IMR-90 (cell line): ENCODE results near the gene ALDH1A1.

ENCODE experiments used
- BHLHE40 ChIP-seq: fragments of 150-350 bp; IDR thresholded peaks from 2 replicates; pipeline ENCODE4 v1.6.1; 2016; ENCODE audit warnings: mild to moderate bottlenecking, low read depth, low read length
- CEBPB ChIP-seq: IDR thresholded peaks from 2 replicates; pipeline ENCODE4 v1.6.1; 2012; ENCODE audit warnings: low read depth, low read length, improper control_type of control experiment
- CTCF ChIP-seq: conservative IDR thresholded peaks from 2 replicates; pipeline ENCODE4 v1.5.1; 2012; ENCODE audit warnings: mild to moderate bottlenecking, low read depth, low read length, improper control_type of control experiment
- MAFK ChIP-seq: IDR thresholded peaks from 2 replicates; pipeline ENCODE4 v1.6.1; 2012; ENCODE audit warnings: low read depth, low read length, improper control_type of control experiment
- MXI1 ChIP-seq: IDR thresholded peaks from 2 replicates; pipeline ENCODE4 v1.6.1; 2012; ENCODE audit warnings: low read depth, mild to moderate bottlenecking, low read length, moderate library complexity, borderline replicate concordance
- NFE2L2 ChIP-seq: fragments of 150-350 bp; IDR thresholded peaks from 2 replicates; pipeline ENCODE4 v1.6.1; 2016; ENCODE audit warnings: low read depth, mild to moderate bottlenecking, low read length
- POLR2A ChIP-seq: IDR thresholded peaks from 2 replicates; pipeline ENCODE4 v1.6.1; 2012; ENCODE audit warnings: mild to moderate bottlenecking, low read depth, low read length
- RAD21 ChIP-seq: IDR thresholded peaks from 2 replicates; pipeline ENCODE4 v1.6.1; 2012; ENCODE audit warnings: low read length, improper control_type of control experiment
- RFX5 ChIP-seq: IDR thresholded peaks from 2 replicates; pipeline ENCODE4 v1.8.0; 2012; ENCODE audit warnings: low read depth, mild to moderate bottlenecking, low read length, moderate library complexity
- SMC3 ChIP-seq: fragments of 150-350 bp; IDR thresholded peaks from 2 replicates; pipeline ENCODE4 v1.6.1; 2016; ENCODE audit warnings: low read depth, mild to moderate bottlenecking, antibody characterized with exemption, low read length, moderate library complexity
- USF2 ChIP-seq: fragments of 150-350 bp; IDR thresholded peaks from 2 replicates; pipeline ENCODE4 v1.6.1; 2017; ENCODE audit warnings: mild to moderate bottlenecking, antibody characterized with exemption, low read length, low read depth

GRCh38 chr9:72914750-72915149, 38.1 kb downstream of the ALDH1A1 start:
- TF ChIP-seq CTCF (no peak), POLR2A (no peak), RFX5 (no peak), BHLHE40 (no peak), CEBPB (no peak), MXI1 (no peak), MAFK (no peak), NFE2L2 (no peak), SMC3 (no peak), RAD21 (no peak), USF2 (no peak)
